BLaER1 (cell line): Measurements from ENCODE around the gene METRN.
"Not testable (repeated sequence)": the region's sequence is repeated elsewhere in the genome, so short reads cannot be mapped to it uniquely, and the experiment has no call there.

Experiments
- H3K27ac ChIP-seq: shearing (Covaris generic); formaldehyde crosslinking; 2 replicates; pipeline ENCODE4 v1.8.1; 2022
- H3K27me3 ChIP-seq: shearing (Covaris generic); formaldehyde crosslinking; 2 replicates; pipeline ENCODE4 v1.8.1; 2022
- H3K36me3 ChIP-seq: shearing (Covaris generic); formaldehyde crosslinking; 2 replicates; pipeline ENCODE4 v1.8.1; 2022
- H3K4me1 ChIP-seq: shearing (Covaris generic); formaldehyde crosslinking; 2 replicates; pipeline ENCODE4 v1.8.1; 2022
- H3K4me2 ChIP-seq: shearing (Covaris generic); formaldehyde crosslinking; 2 replicates; pipeline ENCODE4 v1.8.1; 2022
- H3K4me3 ChIP-seq: shearing (Covaris generic); formaldehyde crosslinking; 2 replicates; pipeline ENCODE4 v1.8.1; 2022
- H3K9ac ChIP-seq: shearing (Covaris generic); formaldehyde crosslinking; 2 replicates; pipeline ENCODE4 v1.8.1; 2022
- H3K9me3 ChIP-seq: shearing (Covaris generic); formaldehyde crosslinking; 2 replicates; pipeline ENCODE4 v1.8.1; 2022
- H4K20me1 ChIP-seq: shearing (Covaris generic); formaldehyde crosslinking; 2 replicates; pipeline ENCODE4 v1.8.1; 2022
- Cebpa-rat ChIP-seq: shearing (Covaris generic); IDR thresholded peaks from 2 replicates; pipeline ENCODE4 v1.8.1; 2022

METRN gene

GRCh38 chr16:734208-734980 is 19.5 kb downstream of the METRN start:
- peak overlapping the region; percentile 26; the same call in 1 of the 2 replicates for H3K27ac ChIP-seq
- H3K36me3 ChIP-seq: peaks cover 78% of the 10 kb centered on the region
- TF ChIP-seq Cebpa-rat: no peak
- H3K4me3 ChIP-seq: peak overlapping the region; percentile 67; the same call in 1 of the 2 replicates
- H4K20me1 ChIP-seq: peaks cover 66% of the 10 kb centered on the region
- no peaks in the 10 kb centered on the region for H3K27me3 ChIP-seq
- H3K9me3 ChIP-seq: no peaks in the 10 kb centered on the region
- H3K4me1 ChIP-seq: peaks cover 87% of the 10 kb centered on the region
- H3K9ac ChIP-seq: peak overlapping the region; percentile 87
- H3K4me2 ChIP-seq: peak overlapping the region; percentile 99

- Histone ChIP-seq H4K20me1 (peaks cover 58% of the 10 kb centered on the region), H3K9me3 (no peaks in the 10 kb centered on the region), H3K27me3 (no peaks in the 10 kb centered on the region), H3K4me1 (peaks cover 94% of the 10 kb centered on the region), H3K9ac (peak overlapping the region; percentile 87), H3K4me2 (peak overlapping the region; percentile 99), H3K4me3 (peak overlapping the region; percentile 67), H3K27ac (peak overlapping the region; percentile 89), H3K36me3 (peaks cover 70% of the 10 kb centered on the region)
- TF ChIP-seq Cebpa-rat: no peak
Measured at GRCh38 chr16:734981-735881, 20.3 kb downstream of the METRN start.

GRCh38 chr16:735982-736453 is 21.1 kb downstream of the METRN start:
- peaks cover 93% of the 10 kb centered on the region for H3K4me1 ChIP-seq
- H4K20me1 ChIP-seq: peaks cover 50% of the 10 kb centered on the region
- H3K9ac ChIP-seq: peak overlapping the region; percentile 87
- H3K27me3 ChIP-seq: no peaks in the 10 kb centered on the region
- peak overlapping the region; percentile 89 for H3K27ac ChIP-seq
- peak overlapping the region; percentile 67 for H3K4me3 ChIP-seq
- H3K9me3 ChIP-seq: no peaks in the 10 kb centered on the region
- H3K36me3 ChIP-seq: peaks cover 62% of the 10 kb centered on the region
- no peak for TF ChIP-seq Cebpa-rat
- peak overlapping the region; percentile 99 for H3K4me2 ChIP-seq

GRCh38 chr16:736936-737481 is 22.1 kb downstream of the METRN start:
- no peaks in the 10 kb centered on the region for H3K27me3 ChIP-seq
- peaks cover 90% of the 10 kb centered on the region for H3K4me1 ChIP-seq
- H3K4me2 ChIP-seq: peak overlapping the region; percentile 99
- H3K9me3 ChIP-seq: no peaks in the 10 kb centered on the region
- TF ChIP-seq Cebpa-rat: no peak; the same call in 1 of the 2 replicates
- H4K20me1 ChIP-seq: peaks cover 40% of the 10 kb centered on the region
- peaks cover 52% of the 10 kb centered on the region for H3K36me3 ChIP-seq
- peak overlapping the region; percentile 89 for H3K27ac ChIP-seq
- peak overlapping the region; percentile 87 for H3K9ac ChIP-seq
- H3K4me3 ChIP-seq: peak overlapping the region; percentile 67

- H3K27ac ChIP-seq: peak overlapping the region; percentile 89
Measured at GRCh38 chr16:739560-740458, 24.9 kb downstream of the METRN start.

GRCh38 chr16:740459-740763 is 25.5 kb downstream of the METRN start:
- peaks cover 63% of the 10 kb centered on the region for H3K4me1 ChIP-seq
- no peak for TF ChIP-seq Cebpa-rat

More at GRCh38 chr16:739560-740458, 24.9 kb downstream of the METRN start:
- Histone ChIP-seq H3K9me3 (no peaks in the 10 kb centered on the region), H3K27me3 (no peaks in the 10 kb centered on the region), H3K36me3 (peaks cover 24% of the 10 kb centered on the region), H3K9ac (peak overlapping the region; percentile 87), H3K4me1 (peaks cover 68% of the 10 kb centered on the region), H3K4me2 (peak overlapping the region; percentile 99), H3K4me3 (peak overlapping the region; percentile 81), H4K20me1 (peaks cover 14% of the 10 kb centered on the region)
- TF ChIP-seq Cebpa-rat: no peak

GRCh38 chr16:740764-741505 is 26.0 kb downstream of the METRN start, which contains the start of gene CIAO3:
Gene CIAO3 (minus strand): TSS chr16:740997. CDS start chr16:740985, 12 bp downstream.
- Histone ChIP-seq H3K4me2 (peak within 1 kb of the TSS; percentile 99), H4K20me1 (peaks cover 2% of the 10 kb centered on the region; the same call in 1 of the 2 replicates), H3K27me3 (no peaks in the 10 kb centered on the region), H3K4me3 (peak within 1 kb of the TSS; percentile 81), H3K27ac (peak within 1 kb of the TSS; percentile 89), H3K4me1 (peaks cover 60% of the 10 kb centered on the region), H3K36me3 (peaks cover 13% of the 10 kb centered on the region), H3K9ac (peak within 1 kb of the TSS; percentile 87), H3K9me3 (no peaks in the 10 kb centered on the region)
- TF ChIP-seq Cebpa-rat: no peak

More at GRCh38 chr16:740459-740763, 25.5 kb downstream of the METRN start:
- no peaks in the 10 kb centered on the region for H3K9me3 ChIP-seq
- peak overlapping the region; percentile 89 for H3K27ac ChIP-seq
- peak overlapping the region; percentile 87 for H3K9ac ChIP-seq
- peak overlapping the region; percentile 99 for H3K4me2 ChIP-seq
- peak overlapping the region; percentile 81 for H3K4me3 ChIP-seq
- no peaks in the 10 kb centered on the region for H3K27me3 ChIP-seq
- H4K20me1 ChIP-seq: peaks cover 8% of the 10 kb centered on the region; the same call in 1 of the 2 replicates
- peaks cover 18% of the 10 kb centered on the region for H3K36me3 ChIP-seq

GRCh38 chr16:741986-742629 is 27.2 kb downstream of the METRN start:
- H3K36me3 ChIP-seq: peaks cover under 1% of the 10 kb centered on the region
- peaks cover 49% of the 10 kb centered on the region for H3K4me1 ChIP-seq
- H4K20me1 ChIP-seq: no peaks in the 10 kb centered on the region
- no peaks in the 10 kb centered on the region for H3K27me3 ChIP-seq
- TF ChIP-seq Cebpa-rat: no peak
- H3K4me2 ChIP-seq: peak overlapping the region; percentile 35
- H3K9ac ChIP-seq: no peak overlapping the region
- no peak overlapping the region for H3K4me3 ChIP-seq
- no peaks in the 10 kb centered on the region for H3K9me3 ChIP-seq
- no peak overlapping the region for H3K27ac ChIP-seq

GRCh38 chr16:742894-743293 is 28.0 kb downstream of the METRN start:
- not testable (repeated sequence) for H3K4me2 ChIP-seq, H3K27ac ChIP-seq, H3K36me3 ChIP-seq, H3K9ac ChIP-seq, H3K27me3 ChIP-seq, H3K4me3 ChIP-seq, H4K20me1 ChIP-seq, H3K9me3 ChIP-seq
- peaks cover 41% of the 10 kb centered on the region for H3K4me1 ChIP-seq
